HG03442 (cell line): ENCODE results near the gene PTH2R.
A peak's percentile ranks its signal among the peaks of the same experiment; 100 is the strongest.
"Not testable (repeated sequence)": the region's sequence is repeated elsewhere in the genome, so short reads cannot be mapped to it uniquely, and the experiment has no call there.

ENCODE experiments used
- ATAC-seq: cut with Tn5 transposase; IDR thresholded peaks from one replicate; pipeline ENCODE4 v1.9.1; 2021; ENCODE audit warnings: mild to moderate bottlenecking, moderate library complexity; ENCODE audit not compliant: unreplicated experiment

PTH2R gene

GRCh38 chr2:208406474-208407451 is at the start of gene PTH2R:
TSS of gene PTH2R (plus strand) at chr2:208406792. CDS start at chr2:208407044, 252 bp downstream.
- ATAC-seq, result no peak

- ATAC-seq, result no peak
Observed at GRCh38 chr2:208356846-208357574, 49.6 kb upstream of the PTH2R start.

DNA sequence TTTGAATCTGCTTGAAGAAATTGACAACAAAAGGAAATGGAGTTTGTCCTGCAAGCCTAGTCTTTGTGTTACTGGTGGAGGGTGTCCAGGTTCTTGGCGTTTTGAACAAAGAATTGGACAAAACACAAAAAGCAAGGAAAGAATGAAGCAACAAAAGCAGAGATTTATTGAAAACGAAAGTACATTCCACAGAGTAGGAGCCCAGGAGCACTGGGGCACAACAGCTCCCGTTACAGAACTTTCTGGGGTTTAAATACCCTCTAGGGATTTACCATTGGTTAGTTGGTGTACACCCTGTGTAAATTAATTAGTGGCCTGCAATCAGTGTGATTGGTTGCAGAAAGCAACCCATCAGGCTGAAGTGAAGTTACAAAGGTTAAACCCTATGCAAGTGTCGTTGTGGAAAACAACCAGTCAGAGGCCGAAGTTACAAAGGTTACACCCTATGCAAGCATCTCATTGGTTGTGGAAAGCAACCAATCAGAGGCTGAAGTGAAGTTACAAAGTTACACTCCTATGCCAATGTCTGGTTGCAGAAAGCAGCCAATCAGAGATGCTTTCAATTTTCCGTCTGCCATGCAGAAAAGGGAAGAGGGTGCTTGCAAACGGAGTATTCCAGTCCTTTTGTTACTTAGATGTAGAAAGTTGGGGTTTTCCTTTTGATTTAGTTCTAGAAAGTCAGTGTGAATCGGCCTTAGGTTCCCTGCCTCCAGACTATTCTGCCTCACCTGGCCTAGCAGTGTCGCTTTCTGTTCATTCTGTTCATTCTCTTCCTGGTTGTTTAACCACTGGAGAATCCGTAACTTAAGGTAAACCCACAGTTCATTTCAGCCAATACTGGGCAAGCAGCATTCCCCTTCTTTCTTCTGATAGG is 47.6 kb upstream of the PTH2R start:
- ATAC-seq, result no peak

DNA sequence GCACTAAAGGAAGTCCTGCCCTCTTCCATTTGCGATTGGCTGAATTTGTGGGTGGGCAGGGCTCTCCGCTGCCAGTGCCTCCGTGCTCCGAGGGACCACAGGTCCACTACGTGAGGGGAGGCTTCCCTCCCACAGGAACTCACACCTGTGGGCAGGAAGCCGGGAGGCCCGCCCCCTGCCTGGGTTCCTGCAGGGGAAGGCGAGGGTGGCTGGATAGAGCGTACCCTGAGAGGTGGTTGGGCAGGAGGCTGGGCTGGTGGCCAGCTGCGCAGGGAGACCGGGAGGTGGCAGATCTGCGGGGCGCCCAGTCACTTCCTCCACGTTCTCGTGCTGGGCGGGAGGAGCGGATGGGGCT is 47.0 kb upstream of the PTH2R start:
- no peak for ATAC-seq

DNA sequence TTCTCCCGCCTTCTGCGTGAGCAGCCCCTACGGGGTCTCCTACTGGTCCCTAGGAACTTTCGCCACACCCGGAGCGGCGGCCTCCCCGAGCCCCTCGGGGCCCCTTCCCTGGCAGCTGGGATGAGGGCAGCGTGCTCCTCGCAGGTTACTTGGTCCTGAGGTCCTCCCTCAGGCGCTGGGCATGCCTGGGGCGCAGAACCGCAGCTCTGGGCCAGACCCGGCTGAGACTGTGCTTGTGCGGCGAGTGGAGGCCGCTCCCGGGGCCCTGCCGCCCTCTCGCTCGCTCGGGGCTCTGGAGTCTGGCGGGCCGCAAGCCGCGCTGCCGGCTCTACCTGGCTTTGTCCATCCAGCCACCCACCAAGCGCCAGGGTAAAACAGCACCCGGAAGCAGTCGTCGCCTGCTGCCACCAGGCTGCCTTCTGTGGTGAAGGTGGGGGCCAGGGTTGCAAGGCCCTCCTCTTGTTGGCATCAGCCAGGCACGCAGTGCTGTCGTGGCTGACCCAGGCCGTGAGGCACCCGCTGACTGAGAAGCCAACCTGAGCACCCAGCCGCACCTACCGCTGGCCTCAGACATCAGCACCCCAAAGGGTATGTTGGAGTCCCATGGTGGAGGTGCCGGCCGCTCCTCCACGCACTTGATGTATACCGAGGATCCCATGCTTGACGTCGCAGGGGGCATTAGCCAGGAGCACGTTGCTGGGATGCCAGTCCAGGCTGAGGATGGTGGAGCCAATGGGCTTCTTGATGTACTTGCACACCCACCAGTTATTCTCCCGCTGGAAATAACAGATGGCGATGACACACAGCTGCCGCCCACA is 46.1 kb upstream of the PTH2R start:
- no peak for ATAC-seq

- ATAC-seq, result no peak
Observed at GRCh38 chr2:208361077-208361441, 45.5 kb upstream of the PTH2R start.

GRCh38 chr2:208363485-208363884 is 43.1 kb upstream of the PTH2R start:
- ATAC-seq, result peak; percentile 53

DNA sequence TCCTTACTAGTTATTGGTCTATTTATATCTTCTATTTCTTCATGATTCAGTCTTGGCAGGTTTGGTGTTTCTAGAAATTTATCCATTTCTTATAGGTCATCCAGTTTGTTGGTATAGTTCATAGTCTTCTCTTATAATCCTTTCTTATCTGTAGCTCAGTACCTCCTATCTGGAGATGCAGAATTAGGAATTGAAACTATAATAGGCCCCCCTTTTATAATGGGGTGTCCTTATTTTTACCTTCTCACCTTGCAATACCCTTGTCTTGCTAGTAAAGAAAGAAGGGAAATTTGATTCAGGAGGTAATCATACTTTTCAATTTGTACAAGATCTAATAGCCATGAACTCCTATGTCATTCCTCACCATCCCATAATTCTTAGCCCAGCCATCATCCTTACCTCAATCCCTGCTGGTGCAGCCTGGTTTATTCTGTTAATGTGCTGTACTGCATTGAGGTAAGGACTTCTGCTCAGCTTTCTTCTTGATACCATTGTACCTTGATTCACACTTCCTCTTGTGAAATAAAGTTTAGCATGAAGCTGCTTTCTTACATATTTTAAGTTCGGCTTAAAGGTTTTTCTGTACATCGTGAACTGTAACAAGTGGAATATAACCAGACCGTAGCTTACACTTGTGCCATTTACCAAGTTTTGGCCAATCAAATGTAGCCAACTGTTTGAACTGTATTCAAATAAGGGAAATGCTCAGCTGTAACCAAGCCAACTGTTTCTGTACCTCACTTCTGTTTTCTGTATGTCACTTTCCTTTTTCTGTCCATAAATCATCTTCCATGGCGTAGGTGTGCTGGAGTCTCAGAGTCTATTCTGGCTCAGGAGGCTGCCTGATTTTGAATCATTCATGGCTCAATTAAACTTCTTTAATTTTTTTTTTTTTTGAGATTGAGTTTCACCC is 40.1 kb upstream of the PTH2R start:
- ATAC-seq, result peak; percentile 63

- ATAC-seq, result no peak
Observed at GRCh38 chr2:208369091-208369490, 37.5 kb upstream of the PTH2R start.

GRCh38 chr2:208370881-208371633 is 35.5 kb upstream of the PTH2R start:
- no peak for ATAC-seq

DNA sequence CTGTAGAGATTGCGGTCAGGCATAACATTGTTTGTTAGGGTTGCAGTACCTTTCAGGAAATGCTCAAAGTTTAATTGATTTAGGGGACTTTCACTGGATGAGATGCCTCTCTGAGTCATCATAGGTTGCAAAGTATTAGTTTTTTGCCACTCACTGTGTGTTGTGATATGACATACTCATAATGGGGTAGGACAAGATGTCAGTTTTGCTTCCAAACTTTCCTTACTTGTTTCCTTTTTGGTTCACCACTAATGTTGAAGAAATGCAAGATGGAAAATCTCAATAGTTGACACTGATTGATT is 35.0 kb upstream of the PTH2R start:
- no peak for ATAC-seq

DNA sequence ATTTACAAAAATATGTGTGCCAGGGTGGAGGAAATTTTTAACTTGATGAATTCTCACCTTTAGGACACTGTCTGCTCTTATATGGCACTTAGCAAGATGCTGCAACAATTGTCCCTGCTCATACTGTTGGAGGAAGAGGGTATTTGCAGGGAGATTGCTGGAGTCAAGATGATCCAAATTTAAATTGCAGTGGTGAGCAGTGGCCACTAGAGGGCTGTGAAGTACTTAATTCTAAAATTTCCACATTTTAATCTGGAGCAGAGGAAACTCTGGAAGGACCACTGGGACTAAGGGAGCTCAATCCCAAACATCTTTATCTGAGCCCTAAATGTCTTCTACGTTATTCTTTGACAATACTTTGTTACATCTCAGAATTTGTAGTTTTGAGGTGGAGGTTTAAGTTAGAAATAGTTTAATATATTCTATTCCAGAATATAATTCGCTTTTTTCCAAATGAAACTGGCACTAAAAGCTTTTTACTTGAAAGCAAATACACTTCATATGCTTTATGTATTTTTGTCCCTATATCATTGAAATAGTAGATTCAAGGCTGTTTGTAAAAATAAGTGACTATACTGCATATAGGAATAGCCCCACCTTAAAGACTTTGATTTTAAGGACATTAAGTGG is 33.0 kb upstream of the PTH2R start:
- ATAC-seq, result peak; percentile 60

- ATAC-seq, result no peak
Observed at GRCh38 chr2:208375491-208376068, 31.0 kb upstream of the PTH2R start.

GRCh38 chr2:208377344-208377860 is 29.2 kb upstream of the PTH2R start:
- ATAC-seq, result not testable (repeated sequence)

DNA sequence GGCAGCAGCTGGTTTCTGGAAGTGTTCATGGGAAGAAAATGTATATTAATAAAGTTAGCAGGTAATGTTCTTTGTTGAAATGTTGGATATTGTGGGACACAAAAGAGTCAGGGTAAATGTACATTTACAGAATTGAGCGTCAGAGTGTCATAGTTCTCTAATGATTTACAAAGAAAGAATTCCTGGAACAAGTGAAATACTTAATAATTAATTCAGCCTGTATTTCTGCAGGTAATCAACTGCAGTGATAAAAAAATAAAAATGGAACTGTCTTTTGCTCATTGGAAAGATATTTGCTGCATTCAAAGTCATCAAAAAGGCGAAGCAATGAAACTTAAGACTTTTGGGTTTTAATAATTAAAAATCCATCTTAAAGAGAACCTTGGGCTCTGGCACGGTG is 27.4 kb upstream of the PTH2R start:
- no peak for ATAC-seq

- ATAC-seq, result no peak
Observed at GRCh38 chr2:208384637-208385036, 22.0 kb upstream of the PTH2R start.

DNA sequence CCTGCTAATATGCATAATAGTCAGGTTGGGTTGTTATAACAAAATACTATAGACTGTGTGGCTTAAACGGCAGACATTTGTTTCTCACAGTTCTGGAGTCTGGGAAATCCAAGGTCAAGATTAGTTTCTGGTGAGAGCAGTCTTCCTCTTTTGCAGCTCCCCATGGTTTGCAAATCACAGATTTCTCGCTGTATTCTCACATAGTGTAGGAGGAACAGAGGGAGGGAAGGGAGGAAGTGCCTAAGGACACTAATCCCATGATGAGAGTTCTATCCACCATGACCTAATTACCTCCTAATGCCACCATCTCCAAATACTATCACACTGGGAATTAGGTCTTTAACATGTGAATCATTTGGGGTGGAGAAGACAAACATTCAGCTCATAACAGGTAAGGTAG is 20.1 kb upstream of the PTH2R start:
- no peak for ATAC-seq

DNA sequence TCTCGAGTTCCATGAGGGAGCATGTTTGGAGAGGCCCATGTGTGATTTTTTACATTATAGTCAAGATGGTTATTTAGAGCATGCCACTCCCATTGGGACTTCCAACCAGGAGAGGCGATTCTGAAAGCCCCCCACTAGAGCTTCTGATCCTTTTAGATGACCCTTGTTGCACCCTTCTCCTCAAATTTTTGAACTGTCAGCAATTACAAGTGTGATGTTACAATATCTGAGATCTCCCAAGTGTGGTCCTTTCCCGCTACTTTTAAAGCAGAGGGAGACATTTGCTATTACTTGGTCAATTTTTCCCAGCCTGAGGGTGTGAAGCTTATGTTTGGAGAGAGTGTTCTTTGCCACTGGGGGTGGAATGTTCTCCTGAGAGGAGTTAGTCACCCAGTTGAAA is 16.7 kb upstream of the PTH2R start:
- no peak for ATAC-seq
